Measurements from ENCODE around the gene GPATCH2.
"Not testable (repeated sequence)": the region's sequence is repeated elsewhere in the genome, so short reads cannot be mapped to it uniquely, and the experiment has no call there.

The GPATCH2 gene

DNA sequence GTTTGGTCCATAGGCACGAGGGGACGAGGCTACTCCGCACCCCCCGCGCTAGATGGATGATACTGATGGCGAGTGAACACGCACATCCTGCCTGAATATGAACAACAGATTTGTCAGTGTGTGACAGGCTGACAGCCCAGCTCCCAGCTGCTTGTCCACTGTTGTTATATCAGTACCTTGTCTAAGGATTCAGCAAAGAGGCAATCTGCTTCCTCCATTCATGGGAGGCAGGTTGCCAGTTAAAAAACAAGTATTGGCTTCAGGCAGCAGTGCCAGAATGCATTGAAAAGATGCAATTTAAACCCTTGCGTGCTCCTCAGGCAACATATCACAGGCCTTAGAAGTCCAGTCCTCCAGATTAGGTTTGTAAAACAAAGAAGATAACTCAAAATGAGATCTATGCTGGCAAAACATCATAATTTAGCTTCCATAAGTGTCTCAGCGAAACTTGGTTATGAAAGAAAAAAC lies 223.3 kb downstream of the GPATCH2 start:
- no peak for DNase-seq (ENCODE audit: low spot score)
- Histone ChIP-seq H3K4me3 (peak overlapping the region; percentile 45), H3K27ac (peak overlapping the region in 1 of 2 donors; percentile 41)
- TF ChIP-seq, protein P1, sequence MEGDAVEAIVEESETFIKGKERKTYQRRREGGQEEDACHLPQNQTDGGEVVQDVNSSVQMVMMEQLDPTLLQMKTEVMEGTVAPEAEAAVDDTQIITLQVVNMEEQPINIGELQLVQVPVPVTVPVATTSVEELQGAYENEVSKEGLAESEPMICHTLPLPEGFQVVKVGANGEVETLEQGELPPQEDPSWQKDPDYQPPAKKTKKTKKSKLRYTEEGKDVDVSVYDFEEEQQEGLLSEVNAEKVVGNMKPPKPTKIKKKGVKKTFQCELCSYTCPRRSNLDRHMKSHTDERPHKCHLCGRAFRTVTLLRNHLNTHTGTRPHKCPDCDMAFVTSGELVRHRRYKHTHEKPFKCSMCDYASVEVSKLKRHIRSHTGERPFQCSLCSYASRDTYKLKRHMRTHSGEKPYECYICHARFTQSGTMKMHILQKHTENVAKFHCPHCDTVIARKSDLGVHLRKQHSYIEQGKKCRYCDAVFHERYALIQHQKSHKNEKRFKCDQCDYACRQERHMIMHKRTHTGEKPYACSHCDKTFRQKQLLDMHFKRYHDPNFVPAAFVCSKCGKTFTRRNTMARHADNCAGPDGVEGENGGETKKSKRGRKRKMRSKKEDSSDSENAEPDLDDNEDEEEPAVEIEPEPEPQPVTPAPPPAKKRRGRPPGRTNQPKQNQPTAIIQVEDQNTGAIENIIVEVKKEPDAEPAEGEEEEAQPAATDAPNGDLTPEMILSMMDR (IDR thresholded peaks at IDR 0.05), result no peak

GRCh38 chr1:217403026-217403720 lies 227.7 kb downstream of the GPATCH2 start:
- TF ChIP-seq, protein P1 (IDR thresholded peaks at IDR 0.05), result no peak
- H3K4me3 ChIP-seq, result no peak overlapping the region
- no peak overlapping the region for H3K27ac ChIP-seq
- no peak for DNase-seq (ENCODE audit: low spot score)

DNA sequence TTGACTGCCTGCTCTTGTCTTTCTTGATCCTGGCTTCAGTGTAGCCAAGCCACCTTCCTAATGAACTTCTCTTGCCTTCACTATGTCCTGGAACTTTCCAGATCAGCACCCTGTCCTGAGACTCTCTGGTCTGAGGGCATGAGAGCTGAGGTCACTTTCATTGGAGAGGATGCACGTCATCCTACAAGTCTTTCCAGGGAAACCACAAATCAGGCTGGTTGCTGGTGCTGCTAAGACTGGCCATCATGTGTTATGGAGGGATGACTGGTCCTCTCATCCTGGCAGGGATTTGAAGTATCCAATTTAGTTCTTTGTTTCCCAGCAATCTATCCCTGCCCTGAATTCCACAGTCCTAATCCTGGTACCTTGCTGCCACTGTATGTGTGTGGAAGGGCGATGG lies 228.6 kb downstream of the GPATCH2 start:
- Histone ChIP-seq H3K4me3 (no peak overlapping the region), H3K27ac (no peak overlapping the region)
- no peak for DNase-seq (ENCODE audit: low spot score)
- TF ChIP-seq, protein P1 (IDR thresholded peaks at IDR 0.05), result no peak

DNA sequence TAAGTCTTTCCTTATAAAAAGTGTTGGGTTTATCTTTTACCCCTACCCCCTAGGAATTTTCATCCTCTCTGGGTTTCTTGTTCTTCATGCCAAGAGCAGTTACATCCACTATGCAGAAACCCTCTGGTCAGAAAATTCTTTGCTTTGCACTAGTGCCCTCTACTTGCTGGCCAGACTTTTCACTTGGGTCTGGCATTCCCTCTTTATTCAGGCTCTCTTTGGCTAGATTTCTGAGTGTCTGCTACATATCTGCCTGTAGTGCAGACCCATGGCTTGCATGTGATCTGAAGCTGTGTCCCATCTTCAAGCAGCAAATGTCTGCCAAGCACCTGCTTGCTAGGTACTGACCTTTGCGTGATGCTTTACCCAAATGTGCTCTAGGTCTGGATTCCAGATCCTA lies 237.0 kb downstream of the GPATCH2 start:
- no peak overlapping the region for H3K4me3 ChIP-seq
- TF ChIP-seq, protein P1 (IDR thresholded peaks at IDR 0.05), result no peak
- H3K27ac ChIP-seq, result no peak overlapping the region
- DNase-seq (ENCODE audit: low spot score), result no peak

- H3K27ac ChIP-seq, result no peak overlapping the region
- TF ChIP-seq, protein P1 (IDR thresholded peaks at IDR 0.05), result no peak
- DNase-seq (ENCODE audit: low spot score), result no peak
- no peak overlapping the region for H3K4me3 ChIP-seq
Measured at GRCh38 chr1:217392441-217392840, 238.4 kb downstream of the GPATCH2 start.

- no peak for DNase-seq (ENCODE audit: low spot score)
- H3K27ac ChIP-seq, result no peak overlapping the region
- no peak overlapping the region for H3K4me3 ChIP-seq
- TF ChIP-seq, protein P1 (IDR thresholded peaks at IDR 0.05), result no peak
Measured at GRCh38 chr1:217389895-217390294, 241.0 kb downstream of the GPATCH2 start.

DNA sequence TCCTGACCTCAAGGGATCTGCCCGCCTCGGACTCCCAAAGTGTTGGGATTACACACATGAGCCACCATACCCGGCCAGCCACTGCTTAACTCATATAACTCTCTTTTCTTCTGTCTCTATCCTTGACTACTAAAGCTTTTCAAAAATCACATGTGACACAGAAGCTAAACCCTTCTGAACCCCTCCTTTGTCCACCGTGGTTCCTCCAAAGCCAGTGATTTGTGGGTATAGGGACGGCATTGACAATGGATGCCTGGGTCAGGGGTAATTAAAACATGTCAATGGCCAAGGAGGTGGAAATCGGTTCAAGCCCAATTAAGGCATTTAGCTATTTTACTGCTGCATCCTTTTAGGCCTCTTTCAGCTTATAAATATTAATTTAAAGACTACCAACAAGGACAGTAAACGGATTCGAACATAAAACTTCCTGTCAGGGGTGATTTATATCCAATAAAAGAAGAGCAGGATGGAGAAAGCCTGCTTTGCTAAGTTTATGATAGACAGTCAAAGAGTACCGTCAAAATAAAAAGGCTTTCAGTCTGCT lies 242.3 kb downstream of the GPATCH2 start:
- DNase-seq (ENCODE audit: low spot score), result no peak

GRCh38 chr1:217381773-217382172 lies 249.1 kb downstream of the GPATCH2 start:
- H3K27ac ChIP-seq; H3K4me3 ChIP-seq; DNase-seq (ENCODE audit: low spot score): not testable (repeated sequence)

More for the DNA sequence above, 242.3 kb downstream of the GPATCH2 start:
- no peak overlapping the region for H3K27ac ChIP-seq
- TF ChIP-seq, protein P1 (IDR thresholded peaks at IDR 0.05), result no peak
- H3K4me3 ChIP-seq, result no peak overlapping the region

DNA sequence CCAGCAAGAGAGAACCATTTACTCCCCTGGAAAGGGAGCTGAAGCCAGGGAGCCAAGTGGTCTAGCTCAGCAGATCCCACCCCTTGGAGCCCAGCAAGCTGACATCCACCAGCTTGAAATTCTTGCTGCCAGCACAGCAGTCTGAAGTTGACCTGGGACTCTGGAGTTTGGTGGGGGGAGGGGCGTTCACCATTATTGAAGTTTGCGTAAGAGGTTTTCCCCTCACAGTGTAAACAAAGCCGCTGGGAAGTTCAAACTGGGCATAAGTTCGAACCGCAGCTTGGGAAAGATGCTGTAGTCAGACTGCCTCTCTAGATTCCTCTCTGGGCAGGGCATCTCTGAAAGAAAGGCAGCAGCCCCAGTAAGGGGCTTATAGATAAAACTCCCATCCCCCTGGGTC lies 251.1 kb downstream of the GPATCH2 start:
- DNase-seq (ENCODE audit: low spot score); H3K4me3 ChIP-seq; H3K27ac ChIP-seq: not testable (repeated sequence)
